SIG-M5 (cell line): ENCODE measurements around the gene CYYR1.

Experiments used
- DNase-seq: peaks from one replicate; lab custom pipeline; 2025; lab: John Stamatoyannopoulos, UW

Gene CYYR1

DNA sequence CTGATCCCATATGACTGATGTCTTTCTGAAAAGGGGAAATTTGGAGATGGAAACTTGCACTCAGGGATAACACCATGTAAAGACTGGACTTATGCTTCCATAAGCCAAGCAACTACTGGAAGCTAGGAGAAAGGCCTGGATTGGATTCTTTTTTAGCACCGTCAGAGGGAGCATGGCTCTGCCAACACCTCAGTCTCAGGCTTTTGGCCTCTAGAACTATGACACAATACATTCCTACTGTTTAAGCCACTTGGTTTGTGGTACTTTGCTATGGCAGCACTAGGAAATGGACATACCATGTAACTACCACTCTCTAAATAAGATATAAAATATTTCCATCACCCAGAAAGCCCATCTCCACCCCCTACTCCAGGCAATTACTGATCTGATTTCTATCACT lies 139.7 kb downstream of the CYYR1 start:
- no peak for DNase-seq

GRCh38 chr21:26432410-26432809 lies 140.7 kb downstream of the CYYR1 start:
- no peak for DNase-seq

DNA sequence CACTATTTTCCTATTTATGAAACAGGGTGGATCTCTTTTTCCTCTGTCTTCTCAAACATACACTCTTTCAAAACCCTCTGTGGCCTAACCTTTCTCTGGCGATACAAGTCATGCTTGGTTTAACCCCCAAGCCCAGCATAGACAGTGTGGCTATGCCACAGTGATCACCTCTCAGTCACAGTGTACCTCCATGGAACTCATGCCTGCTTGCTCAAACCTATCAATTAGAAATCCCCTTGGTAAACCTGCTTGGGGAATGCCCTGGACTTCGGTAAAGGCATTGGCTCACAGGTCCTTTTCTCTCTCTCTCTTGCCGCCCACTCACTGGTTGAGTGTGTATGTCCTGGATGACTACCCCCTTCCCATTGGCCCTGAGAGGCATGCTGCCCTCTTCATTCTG lies 147.5 kb downstream of the CYYR1 start:
- DNase-seq: no peak

- no peak for DNase-seq
Measured at GRCh38 chr21:26423511-26423910, 149.6 kb downstream of the CYYR1 start.

DNA sequence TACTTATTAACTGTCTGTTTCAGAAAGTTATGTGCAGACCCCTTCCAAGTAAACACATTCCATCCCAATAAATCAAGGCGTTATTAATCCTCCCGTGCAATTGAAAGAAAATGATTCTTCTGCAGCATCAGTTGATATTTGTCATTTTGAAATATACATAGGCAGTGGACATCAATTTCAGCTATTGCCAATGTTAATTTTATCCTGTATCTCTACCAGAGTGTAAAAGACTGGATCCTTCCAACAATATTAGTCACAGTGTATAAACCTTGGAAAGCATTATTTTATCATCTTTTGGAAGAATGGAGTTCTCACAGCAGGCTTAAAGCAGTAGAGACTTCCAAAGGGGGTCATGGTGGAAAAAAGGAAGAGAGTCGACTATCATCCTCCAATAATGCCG lies 150.4 kb downstream of the CYYR1 start:
- no peak for DNase-seq

DNA sequence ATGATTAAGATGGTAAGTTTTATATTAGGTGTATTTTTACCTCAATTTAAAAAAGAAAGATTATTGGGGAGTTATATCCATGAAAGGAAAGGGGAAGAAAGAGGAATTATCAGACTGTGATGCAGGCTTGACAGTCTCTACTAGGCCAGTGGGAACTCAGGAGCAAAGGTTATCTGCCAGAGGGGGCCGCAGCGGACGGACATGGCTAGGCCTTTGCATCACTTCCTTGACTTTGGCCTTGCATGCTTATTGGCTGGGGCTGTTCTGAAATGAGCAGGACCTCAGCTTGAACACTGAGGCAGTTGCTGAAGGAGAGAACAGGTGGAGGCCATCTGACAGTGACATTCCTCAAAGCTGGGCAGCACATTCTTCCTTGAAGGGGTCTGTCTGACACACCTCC lies 150.9 kb downstream of the CYYR1 start:
- DNase-seq: no peak

DNA sequence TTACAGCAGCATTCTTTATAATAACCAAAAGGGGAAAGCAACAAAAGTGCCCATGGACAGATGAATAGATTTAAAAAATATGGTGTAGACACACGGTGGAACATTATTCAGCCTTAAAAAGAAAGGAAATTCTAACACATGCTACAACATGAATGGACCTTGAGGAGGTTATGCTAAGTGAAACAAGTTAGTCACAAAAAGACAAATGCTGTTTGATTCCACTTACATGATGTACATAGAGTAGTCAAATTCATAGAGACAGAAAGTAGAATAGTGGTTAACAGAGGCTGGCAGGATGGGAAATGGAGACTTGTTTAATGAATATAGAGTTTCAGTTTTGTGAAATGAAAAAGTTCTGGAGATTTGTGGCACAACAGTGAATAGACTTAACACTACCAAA lies 151.4 kb downstream of the CYYR1 start:
- no peak for DNase-seq
